Naive B cell (primary cell): ENCODE results near the gene TIMMDC1. TPM values are rescaled to one million over a fixed set of nuclear protein-coding genes. Genes with fewer than 3 reads are reported as not detected.
"Not testable (repeated sequence)": the region's sequence is repeated elsewhere in the genome, so short reads cannot be mapped to it uniquely, and the experiment has no call there.

Experiments used
- ATAC-seq, 2 donors: fragments of 150-1000 bp; cut with Tn5 transposase; 2 replicates each; pipeline ENCODE4 v1.10.0; 2021; ENCODE audit warnings: low read depth in 2 of 2, mild to moderate bottlenecking in 2 of 2, moderate library complexity in 2 of 2
- DNase-seq: peaks from one replicate; pipeline ENCODE4 v3.0.0; 2022
- H3K27ac Mint-ChIP-seq, 6 donors: one replicate each; pipeline ENCODE4 v1.8.0; 2020 to 2022; ENCODE audit warnings: mild to moderate bottlenecking in 6 of 6, mixed read lengths in 6 of 6, moderate library complexity in 5 of 6, inconsistent platforms in 2 of 6
- H3K27me3 Mint-ChIP-seq, 3 donors: one replicate each; pipeline ENCODE4 v1.8.0; 2021 to 2022; ENCODE audit warnings: mixed read lengths in 3 of 3, mild to moderate bottlenecking in 1 of 3
- H3K36me3 Mint-ChIP-seq, 2 donors: one replicate each; pipeline ENCODE4 v1.8.0; 2020 to 2022; ENCODE audit warnings: mixed read lengths in 2 of 2, inconsistent platforms in 1 of 2, mild to moderate bottlenecking in 1 of 2
- H3K4me1 Mint-ChIP-seq, 3 donors: one replicate each; pipeline ENCODE4 v1.8.0; 2020 to 2022; ENCODE audit warnings: mixed read lengths in 3 of 3, inconsistent platforms in 1 of 3, mild to moderate bottlenecking in 1 of 3, moderate library complexity in 1 of 3
- H3K4me3 Mint-ChIP-seq, 8 donors: one replicate each; pipeline ENCODE4 v1.8.0; 2020 to 2022; ENCODE audit warnings: mild to moderate bottlenecking in 8 of 8, mixed read lengths in 8 of 8, moderate library complexity in 8 of 8, inconsistent platforms in 2 of 8
- H3K9me3 Mint-ChIP-seq, 7 donors: one replicate each; pipeline ENCODE4 v1.8.0; 2020 to 2022; ENCODE audit warnings: mixed read lengths in 7 of 7, mild to moderate bottlenecking in 5 of 7, inconsistent platforms in 2 of 7, moderate library complexity in 1 of 7
- polyA plus RNA-seq, 6 donors: library from polyadenylated mRNA; unstranded; fragments of 300-500 nt; fragmentation: Illumina TruSeq; gene quantifications; one replicate each; pipeline ENCODE4 v1.2.3, GENCODE V29; 2021; ENCODE audit warnings: low read depth in 6 of 6

The TIMMDC1 gene
- polyA plus RNA-seq, 6 donors from 2014 or later, result 57.3 to 77.6 (median 64.2) TPM

DNA sequence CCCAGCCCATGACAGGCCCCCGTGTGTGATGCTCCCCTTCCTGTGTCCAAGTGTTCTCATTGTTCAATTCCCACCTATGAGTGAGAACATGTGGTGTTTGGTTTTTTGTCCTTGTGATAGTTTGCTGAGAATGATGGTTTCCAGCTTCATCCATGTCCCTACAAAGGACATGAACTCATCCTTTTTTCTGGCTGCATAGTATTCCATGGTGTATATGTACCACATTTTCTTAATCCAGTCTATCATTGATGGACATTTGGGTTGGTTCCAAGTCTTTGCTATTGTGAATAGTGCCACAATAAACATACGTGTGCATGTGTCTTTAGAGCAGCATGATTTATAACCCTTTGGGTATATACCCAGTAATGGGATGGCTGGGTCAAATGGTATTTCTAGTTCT lies 65.0 kb downstream of the TIMMDC1 start:
- ATAC-seq, H3K36me3 Mint-ChIP-seq, H3K9me3 Mint-ChIP-seq, H3K4me3 Mint-ChIP-seq, DNase-seq: not testable (repeated sequence)
- H3K27me3 Mint-ChIP-seq, result peaks cover 0 to 11% (median 0%) of the 10 kb centered on the region in 3 donors
- peak overlapping the region in 1 of 6 donors; percentile 98 for H3K27ac Mint-ChIP-seq
- H3K4me1 Mint-ChIP-seq, result peaks cover 11 to 24% (median 20%) of the 10 kb centered on the region in 3 donors

GRCh38 chr3:119569156-119569555 lies 70.8 kb downstream of the TIMMDC1 start:
- no peaks in the 10 kb centered on the region for H3K9me3 Mint-ChIP-seq
- H3K27me3 Mint-ChIP-seq, result peaks cover 0 to 18% (median 8%) of the 10 kb centered on the region in 3 donors
- no peak overlapping the region for H3K27ac Mint-ChIP-seq
- H3K4me3 Mint-ChIP-seq, result peak overlapping the region in 1 of 8 donors; percentile 5
- H3K4me1 Mint-ChIP-seq, result peaks cover 0 to 8% (median 0%) of the 10 kb centered on the region in 3 donors
- H3K36me3 Mint-ChIP-seq, result no peaks in the 10 kb centered on the region
- no peak for ATAC-seq
- DNase-seq, result no peak

GRCh38 chr3:119570229-119570628 lies 71.9 kb downstream of the TIMMDC1 start:
- peak; percentile 27 to 33 for ATAC-seq
- Mint-ChIP-seq H3K27ac (peak overlapping the region in 1 of 6 donors; percentile 26), H3K4me3 (no peak overlapping the region)

DNA sequence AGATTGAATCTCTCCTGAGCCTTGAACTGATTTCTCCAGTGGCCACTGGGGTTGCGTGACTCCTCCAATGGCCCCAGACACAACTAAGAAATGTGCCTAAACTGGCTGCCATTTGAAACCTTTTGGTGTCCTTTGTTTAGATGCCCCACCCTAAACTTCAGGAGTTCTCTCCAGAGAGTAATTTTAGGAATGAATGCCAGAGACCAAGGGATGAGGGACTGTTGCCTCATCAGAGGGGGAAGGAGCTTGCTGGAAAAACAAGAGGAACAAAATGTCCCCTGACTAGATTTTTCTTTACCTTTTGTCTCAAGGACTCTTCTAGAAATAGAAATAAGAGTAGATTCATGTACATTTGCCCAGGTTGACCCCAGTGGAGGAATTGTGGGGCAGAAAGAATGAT lies 72.9 kb downstream of the TIMMDC1 start:
- Mint-ChIP-seq H3K4me1 (peaks cover 0 to 8% (median 0%) of the 10 kb centered on the region in 3 donors), H3K4me3 (no peak overlapping the region), H3K27ac (no peak overlapping the region), H3K36me3 (no peaks in the 10 kb centered on the region), H3K27me3 (peaks cover 0 to 18% (median 8%) of the 10 kb centered on the region in 3 donors), H3K9me3 (no peaks in the 10 kb centered on the region)
- DNase-seq, result no peak
- ATAC-seq, result no peak

More at GRCh38 chr3:119570229-119570628, 71.9 kb downstream of the TIMMDC1 start:
- H3K4me1 Mint-ChIP-seq, result peaks cover 0 to 8% (median 0%) of the 10 kb centered on the region in 3 donors
- H3K9me3 Mint-ChIP-seq, result no peaks in the 10 kb centered on the region
- DNase-seq, result no peak
- H3K27me3 Mint-ChIP-seq, result peaks cover 0 to 18% (median 8%) of the 10 kb centered on the region in 3 donors
- no peaks in the 10 kb centered on the region for H3K36me3 Mint-ChIP-seq

DNA sequence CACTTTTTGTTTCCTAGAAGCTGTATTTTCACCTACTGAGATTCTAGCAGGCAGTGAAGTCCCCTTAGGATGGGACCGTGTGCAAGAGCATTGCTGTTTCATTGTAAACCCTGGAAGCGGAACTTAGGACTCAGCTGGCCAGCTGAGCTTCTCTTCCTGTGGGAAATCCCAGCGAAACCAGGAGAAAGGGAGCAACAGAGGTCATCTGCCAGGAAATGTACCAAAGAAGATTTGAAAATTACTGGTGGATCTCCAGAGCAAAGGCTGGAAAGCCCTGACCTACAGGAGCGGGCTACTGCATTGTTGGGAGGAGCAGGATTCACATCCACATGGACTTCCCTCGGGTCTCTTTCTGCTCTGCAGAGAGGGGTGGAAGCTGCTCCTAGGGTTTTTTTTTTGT lies 73.3 kb downstream of the TIMMDC1 start:
- no peaks in the 10 kb centered on the region for H3K9me3 Mint-ChIP-seq
- peaks cover 0 to 18% (median 8%) of the 10 kb centered on the region in 3 donors for H3K27me3 Mint-ChIP-seq
- no peak for DNase-seq
- H3K4me1 Mint-ChIP-seq, result peaks cover 0 to 8% (median 0%) of the 10 kb centered on the region in 3 donors
- no peak overlapping the region for H3K27ac Mint-ChIP-seq
- no peaks in the 10 kb centered on the region for H3K36me3 Mint-ChIP-seq
- ATAC-seq, result no peak
- H3K4me3 Mint-ChIP-seq, result no peak overlapping the region

Other genes starting within 250 kb of the TIMMDC1 start
- gene ARHGAP31, start 204.2 kb upstream of the TIMMDC1 start, polyA plus RNA-seq, result 1 to 10 TPM in 1 of 6 donors, under 1 TPM in 4, not detected in 1; 0.54 to 1.5 (median 0.83) TPM
- 10 to 100 TPM in 4 of 6 donors, 1 to 10 TPM in 2; 3.5 to 16.1 (median 10.7) TPM for gene TMEM39A, start 34.9 kb upstream of the TIMMDC1 start, polyA plus RNA-seq
- 10 to 100 TPM; 12.4 to 29.1 (median 22.2) TPM for gene POGLUT1, start 29.6 kb upstream of the TIMMDC1 start, polyA plus RNA-seq
- 1 to 10 TPM in 1 of 6 donors, under 1 TPM in 4, not detected in 1; 0.60 to 1.1 (median 0.94) TPM for gene CD80, start 61.1 kb downstream of the TIMMDC1 start, polyA plus RNA-seq
- gene ADPRH, start 80.9 kb downstream of the TIMMDC1 start, polyA plus RNA-seq, result 10 to 100 TPM; 10.4 to 16.8 (median 14.4) TPM
- gene PLA1A, start 99.3 kb downstream of the TIMMDC1 start, polyA plus RNA-seq, result not detected
- gene POPDC2, start 162.0 kb downstream of the TIMMDC1 start, polyA plus RNA-seq, result 1 to 10 TPM; 2.0 to 4.0 (median 2.4) TPM
- 10 to 100 TPM; 67.3 to 99.7 (median 81.1) TPM for gene COX17, start 178.9 kb downstream of the TIMMDC1 start, polyA plus RNA-seq
- under 1 TPM in 3 of 6 donors, not detected in 3; 0.12 to 0.43 (median 0.31) TPM for gene CFAP91, start 204.5 kb downstream of the TIMMDC1 start, polyA plus RNA-seq